ENCODE measurements around the gene TOP3A. TPM values are rescaled to one million over a fixed set of nuclear protein-coding genes. Genes with fewer than 3 reads are reported as not detected.

TOP3A gene
- polyA plus RNA-seq, 1 experiment, result 11.9 TPM

GRCh38 chr17:18261659-18262058 is 53.1 kb downstream of the TOP3A start:
- Histone ChIP-seq H3K4me3 (ENCODE audit: low read depth, low read length) (peak overlapping the region; percentile 83), H3K9me3 (ENCODE audit: control insufficient read depth, insufficient read depth, low read length) (no peaks in the 10 kb centered on the region; the same call in 1 of the 2 replicates), H3K27me3 (ENCODE audit: control insufficient read depth, insufficient read depth, low read length) (no peaks in the 10 kb centered on the region), H3K27ac (ENCODE audit: low read depth, low read length) (no peak overlapping the region)
- ChIA-PET POLR2A (no interaction called here), CTCF (no interaction called here)
- no peak for DNase-seq (ENCODE audit: low read depth, low spot score)
- TF ChIP-seq CTCF (IDR thresholded peaks at IDR 0.05; ENCODE audit: low read depth, low read length), result no peak

GRCh38 chr17:18261146-18261515 is 53.7 kb downstream of the TOP3A start:
- no peaks in the 10 kb centered on the region; the same call in 1 of the 2 replicates for H3K9me3 ChIP-seq (ENCODE audit: control insufficient read depth, insufficient read depth, low read length)
- peak overlapping the region; percentile 83 for H3K4me3 ChIP-seq (ENCODE audit: low read depth, low read length)
- POLR2A ChIA-PET, result interaction anchor here (0.7 kb wide), 1 partner anchor 102 kb away, joined by 3 read pairs; no protein-coding TSS in a partner anchor
- TF ChIP-seq CTCF (IDR thresholded peaks at IDR 0.05; ENCODE audit: low read depth, low read length), result no peak
- H3K27ac ChIP-seq (ENCODE audit: low read depth, low read length), result peak overlapping the region; percentile 75
- H3K27me3 ChIP-seq (ENCODE audit: control insufficient read depth, insufficient read depth, low read length), result no peaks in the 10 kb centered on the region
- DNase-seq (ENCODE audit: low read depth, low spot score), result no peak
- CTCF ChIA-PET, result no interaction called here

GRCh38 chr17:18260332-18261145 is 54.3 kb downstream of the TOP3A start, which contains the start of gene MIEF2:
Gene MIEF2, plus strand, starts transcription at chr17:18260662. Its CDS starts 2,059 bp downstream, at chr17:18262721.
- H3K9me3 ChIP-seq (ENCODE audit: control insufficient read depth, insufficient read depth, low read length), result no peaks in the 10 kb centered on the region; the same call in 1 of the 2 replicates
- POLR2A ChIA-PET, result interaction anchor here (0.7 kb wide), 1 partner anchor 102 kb away, joined by 3 read pairs; no protein-coding TSS in a partner anchor
- peak within 1 kb of the TSS; percentile 75 for H3K27ac ChIP-seq (ENCODE audit: low read depth, low read length)
- TF ChIP-seq CTCF (IDR thresholded peaks at IDR 0.05; ENCODE audit: low read depth, low read length), result no peak
- H3K4me3 ChIP-seq (ENCODE audit: low read depth, low read length), result peak within 1 kb of the TSS; percentile 83
- CTCF ChIA-PET, result no interaction called here
- peak; percentile 77 for DNase-seq (ENCODE audit: low read depth, low spot score)
- no peaks in the 10 kb centered on the region for H3K27me3 ChIP-seq (ENCODE audit: control insufficient read depth, insufficient read depth, low read length)

- TF ChIP-seq CTCF (IDR thresholded peaks at IDR 0.05; ENCODE audit: low read depth, low read length), result no peak
- peak overlapping the region; percentile 11 for H3K27ac ChIP-seq (ENCODE audit: low read depth, low read length)
These were observed 55.0 kb downstream of the TOP3A start for GRCh38 chr17:18259621-18260331.

More at GRCh38 chr17:18259621-18260331, 55.0 kb downstream of the TOP3A start:
- ChIA-PET POLR2A (no interaction called here), CTCF (no interaction called here)
- H3K4me3 ChIP-seq (ENCODE audit: low read depth, low read length), result peak overlapping the region; percentile 83
- no peak for DNase-seq (ENCODE audit: low read depth, low spot score)
- H3K9me3 ChIP-seq (ENCODE audit: control insufficient read depth, insufficient read depth, low read length), result no peaks in the 10 kb centered on the region; the same call in 1 of the 2 replicates
- H3K27me3 ChIP-seq (ENCODE audit: control insufficient read depth, insufficient read depth, low read length), result no peaks in the 10 kb centered on the region

Data from AG04450 (cell line).